ENCODE data around the gene MED23.

The MED23 gene

GRCh38 chr6:131652472-131652871 lies 24.4 kb upstream of the MED23 start:
- Histone ChIP-seq H3K4me1 (ENCODE audit: control insufficient read depth, insufficient read depth, low read length) (no peaks in the 10 kb centered on the region), H3K9ac (ENCODE audit: low read depth, low read length) (no peak overlapping the region), H3K4me3 (ENCODE audit: low read depth, low read length) (no peak overlapping the region), H3K36me3 (ENCODE audit: control insufficient read depth, insufficient read depth, low read length) (no peaks in the 10 kb centered on the region), H3K9me3 (ENCODE audit: control insufficient read depth, insufficient read depth, low read length) (no peaks in the 10 kb centered on the region), H3K27me3 (ENCODE audit: control insufficient read depth, insufficient read depth, low read length) (no peaks in the 10 kb centered on the region)

GRCh38 chr6:131651782-131652181 lies 23.7 kb upstream of the MED23 start:
- Histone ChIP-seq H3K9me3 (ENCODE audit: control insufficient read depth, insufficient read depth, low read length) (no peaks in the 10 kb centered on the region), H3K4me1 (ENCODE audit: control insufficient read depth, insufficient read depth, low read length) (no peaks in the 10 kb centered on the region), H3K4me3 (ENCODE audit: low read depth, low read length) (no peak overlapping the region), H3K27me3 (ENCODE audit: control insufficient read depth, insufficient read depth, low read length) (no peaks in the 10 kb centered on the region), H3K9ac (ENCODE audit: low read depth, low read length) (no peak overlapping the region), H3K36me3 (ENCODE audit: control insufficient read depth, insufficient read depth, low read length) (no peaks in the 10 kb centered on the region)

GRCh38 chr6:131646249-131646670 lies 18.2 kb upstream of the MED23 start:
- Histone ChIP-seq H3K4me1 (ENCODE audit: control insufficient read depth, insufficient read depth, low read length) (no peaks in the 10 kb centered on the region), H3K9me3 (ENCODE audit: control insufficient read depth, insufficient read depth, low read length) (no peaks in the 10 kb centered on the region), H3K27me3 (ENCODE audit: control insufficient read depth, insufficient read depth, low read length) (peaks cover 2% of the 10 kb centered on the region), H3K36me3 (ENCODE audit: control insufficient read depth, insufficient read depth, low read length) (no peaks in the 10 kb centered on the region), H3K4me3 (ENCODE audit: low read depth, low read length) (no peak overlapping the region), H3K9ac (ENCODE audit: low read depth, low read length) (no peak overlapping the region)

- Histone ChIP-seq H3K27me3 (ENCODE audit: control insufficient read depth, insufficient read depth, low read length) (peaks cover 2% of the 10 kb centered on the region), H3K36me3 (ENCODE audit: control insufficient read depth, insufficient read depth, low read length) (no peaks in the 10 kb centered on the region), H3K9ac (ENCODE audit: low read depth, low read length) (no peak overlapping the region), H3K9me3 (ENCODE audit: control insufficient read depth, insufficient read depth, low read length) (no peaks in the 10 kb centered on the region), H3K4me1 (ENCODE audit: control insufficient read depth, insufficient read depth, low read length) (no peaks in the 10 kb centered on the region), H3K4me3 (ENCODE audit: low read depth, low read length) (no peak overlapping the region)
Observed at GRCh38 chr6:131645846-131646245, 17.8 kb upstream of the MED23 start.

- Histone ChIP-seq H3K9ac (ENCODE audit: low read depth, low read length) (no peak overlapping the region), H3K9me3 (ENCODE audit: control insufficient read depth, insufficient read depth, low read length) (no peaks in the 10 kb centered on the region), H3K4me1 (ENCODE audit: control insufficient read depth, insufficient read depth, low read length) (no peaks in the 10 kb centered on the region), H3K4me3 (ENCODE audit: low read depth, low read length) (no peak overlapping the region), H3K36me3 (ENCODE audit: control insufficient read depth, insufficient read depth, low read length) (no peaks in the 10 kb centered on the region), H3K27me3 (ENCODE audit: control insufficient read depth, insufficient read depth, low read length) (peaks cover 2% of the 10 kb centered on the region)
Observed at GRCh38 chr6:131644921-131645320, 16.9 kb upstream of the MED23 start.

GRCh38 chr6:131643855-131644460 lies 15.9 kb upstream of the MED23 start:
- no peaks in the 10 kb centered on the region for H3K36me3 ChIP-seq (ENCODE audit: control insufficient read depth, insufficient read depth, low read length)
- H3K4me3 ChIP-seq (ENCODE audit: low read depth, low read length) = no peak overlapping the region
- peaks cover 2% of the 10 kb centered on the region for H3K27me3 ChIP-seq (ENCODE audit: control insufficient read depth, insufficient read depth, low read length)
- H3K9me3 ChIP-seq (ENCODE audit: control insufficient read depth, insufficient read depth, low read length) = no peaks in the 10 kb centered on the region
- no peaks in the 10 kb centered on the region for H3K4me1 ChIP-seq (ENCODE audit: control insufficient read depth, insufficient read depth, low read length)
- H3K9ac ChIP-seq (ENCODE audit: low read depth, low read length) = no peak overlapping the region

- Histone ChIP-seq H3K9me3 (ENCODE audit: control insufficient read depth, insufficient read depth, low read length) (no peaks in the 10 kb centered on the region), H3K9ac (ENCODE audit: low read depth, low read length) (no peak overlapping the region), H3K36me3 (ENCODE audit: control insufficient read depth, insufficient read depth, low read length) (no peaks in the 10 kb centered on the region), H3K4me3 (ENCODE audit: low read depth, low read length) (no peak overlapping the region), H3K27me3 (ENCODE audit: control insufficient read depth, insufficient read depth, low read length) (peaks cover 2% of the 10 kb centered on the region), H3K4me1 (ENCODE audit: control insufficient read depth, insufficient read depth, low read length) (no peaks in the 10 kb centered on the region)
Observed at GRCh38 chr6:131642987-131643611, 15.1 kb upstream of the MED23 start.

- H3K9me3 ChIP-seq (ENCODE audit: control insufficient read depth, insufficient read depth, low read length) = no peaks in the 10 kb centered on the region
Observed at GRCh38 chr6:131642565-131642964, 14.5 kb upstream of the MED23 start.

GRCh38 chr6:131641554-131641953 lies 13.5 kb upstream of the MED23 start:
- Histone ChIP-seq H3K9me3 (ENCODE audit: control insufficient read depth, insufficient read depth, low read length) (no peaks in the 10 kb centered on the region), H3K36me3 (ENCODE audit: control insufficient read depth, insufficient read depth, low read length) (no peaks in the 10 kb centered on the region), H3K4me3 (ENCODE audit: low read depth, low read length) (no peak overlapping the region), H3K27me3 (ENCODE audit: control insufficient read depth, insufficient read depth, low read length) (peaks cover 2% of the 10 kb centered on the region), H3K4me1 (ENCODE audit: control insufficient read depth, insufficient read depth, low read length) (no peaks in the 10 kb centered on the region), H3K9ac (ENCODE audit: low read depth, low read length) (no peak overlapping the region)

More at GRCh38 chr6:131642565-131642964, 14.5 kb upstream of the MED23 start:
- H3K4me1 ChIP-seq (ENCODE audit: control insufficient read depth, insufficient read depth, low read length) = no peaks in the 10 kb centered on the region
- no peak overlapping the region for H3K4me3 ChIP-seq (ENCODE audit: low read depth, low read length)
- H3K36me3 ChIP-seq (ENCODE audit: control insufficient read depth, insufficient read depth, low read length) = no peaks in the 10 kb centered on the region
- peaks cover 2% of the 10 kb centered on the region for H3K27me3 ChIP-seq (ENCODE audit: control insufficient read depth, insufficient read depth, low read length)
- no peak overlapping the region for H3K9ac ChIP-seq (ENCODE audit: low read depth, low read length)

GRCh38 chr6:131640576-131640975 lies 12.5 kb upstream of the MED23 start:
- no peaks in the 10 kb centered on the region for H3K36me3 ChIP-seq (ENCODE audit: control insufficient read depth, insufficient read depth, low read length)
- H3K4me1 ChIP-seq (ENCODE audit: control insufficient read depth, insufficient read depth, low read length) = no peaks in the 10 kb centered on the region
- peaks cover 2% of the 10 kb centered on the region for H3K27me3 ChIP-seq (ENCODE audit: control insufficient read depth, insufficient read depth, low read length)
- H3K9ac ChIP-seq (ENCODE audit: low read depth, low read length) = no peak overlapping the region
- H3K4me3 ChIP-seq (ENCODE audit: low read depth, low read length) = no peak overlapping the region
- no peaks in the 10 kb centered on the region for H3K9me3 ChIP-seq (ENCODE audit: control insufficient read depth, insufficient read depth, low read length)

GRCh38 chr6:131640100-131640499 lies 12.1 kb upstream of the MED23 start:
- H3K36me3 ChIP-seq (ENCODE audit: control insufficient read depth, insufficient read depth, low read length) = no peaks in the 10 kb centered on the region
- H3K9me3 ChIP-seq (ENCODE audit: control insufficient read depth, insufficient read depth, low read length) = no peaks in the 10 kb centered on the region
- peaks cover 2% of the 10 kb centered on the region for H3K27me3 ChIP-seq (ENCODE audit: control insufficient read depth, insufficient read depth, low read length)
- H3K4me1 ChIP-seq (ENCODE audit: control insufficient read depth, insufficient read depth, low read length) = no peaks in the 10 kb centered on the region
- no peak overlapping the region for H3K9ac ChIP-seq (ENCODE audit: low read depth, low read length)
- no peak overlapping the region for H3K4me3 ChIP-seq (ENCODE audit: low read depth, low read length)

GRCh38 chr6:131638013-131638412 lies 10.0 kb upstream of the MED23 start:
- no peaks in the 10 kb centered on the region for H3K27me3 ChIP-seq (ENCODE audit: control insufficient read depth, insufficient read depth, low read length)
- no peak overlapping the region for H3K4me3 ChIP-seq (ENCODE audit: low read depth, low read length)
- H3K9ac ChIP-seq (ENCODE audit: low read depth, low read length) = no peak overlapping the region
- no peaks in the 10 kb centered on the region for H3K36me3 ChIP-seq (ENCODE audit: control insufficient read depth, insufficient read depth, low read length)
- no peaks in the 10 kb centered on the region for H3K4me1 ChIP-seq (ENCODE audit: control insufficient read depth, insufficient read depth, low read length)
- no peaks in the 10 kb centered on the region for H3K9me3 ChIP-seq (ENCODE audit: control insufficient read depth, insufficient read depth, low read length)
